GM12878 (cell line): ENCODE results near the gene CALN1. TPM values are rescaled to one million over a fixed set of nuclear protein-coding genes. Genes with fewer than 3 reads are reported as not detected.

Experiments used
- ATAC-seq: fragments of 200-7000 bp; cut with Tn5 transposase; 3 replicates; pipeline ENCODE4 v1.9.1; 2020; ENCODE audit warnings: mild to moderate bottlenecking, moderate library complexity
- BruUV-seq: library from RNA; stranded (reverse); fragments of 400-500 nt; replicated peaks from 2 replicates; lab custom pipeline; 2021; lab: Mats Ljungman, UMichigan
- CTCF ChIA-PET: fragments of 300-600 bp; sonication (Branson Sonifier 250); formaldehyde crosslinking; extraction: SDS; loops from one replicate; lab custom pipeline; 2021; ENCODE audit warnings: inconsistent platforms; lab: Yijun Ruan, JAX
- POLR2A ChIA-PET: fragments of 350-600 bp; formaldehyde crosslinking; extraction: SDS; loops from one replicate; lab custom pipeline; 2021; ENCODE audit warnings: inconsistent platforms; lab: Charles Lee
- RAD21 ChIA-PET: fragments of 300-600 bp; sonication (Branson Sonifier 250); formaldehyde crosslinking; loops from one replicate; lab custom pipeline; 2023; ENCODE audit warnings: antibody characterized with exemption; ENCODE audit not compliant: unreplicated experiment; lab: Charles Lee
- SMC1A ChIA-PET: fragments of 300-600 bp; sonication (Branson Sonifier 250); formaldehyde crosslinking; loops from one replicate; lab custom pipeline; 2023; ENCODE audit not compliant: unreplicated experiment, uncharacterized antibody; lab: Charles Lee
- DNase-seq: peaks from one replicate; pipeline ENCODE4 v3.0.0-alpha.2; 2011; ENCODE audit warnings: low read depth, low spot score
- FAIRE-seq: peaks from 3 replicates; lab custom pipeline; 2011; peaks lifted over from hg19 to GRCh38; lab: Jason Lieb, UNC
- H2AFZ ChIP-seq: 2 replicates; pipeline ENCODE4 v1.6.0; 2011; ENCODE audit warnings: low read depth, low read length, control low read depth; ENCODE audit not compliant: control insufficient read depth
- H3K27ac ChIP-seq: 2 replicates; pipeline ENCODE4 v1.5.1; 2011; ENCODE audit warnings: control low read depth; ENCODE audit not compliant: control insufficient read depth, insufficient read depth
- H3K27me3 ChIP-seq, 2 experiments: replicated peaks in 1 of 2; 2 replicates each; pipeline versions ENCODE4 v1.6.0 to v1.6.1; 2011; ENCODE audit warnings: low read length in 1 of 2; ENCODE audit not compliant: control insufficient read depth in 2 of 2, insufficient read depth in 2 of 2
- H3K36me3 ChIP-seq, 2 experiments: 2 replicates each; pipeline ENCODE4 v1.5.1; 2011; ENCODE audit warnings: low read length in 1 of 2; ENCODE audit not compliant: control insufficient read depth in 2 of 2, insufficient read depth in 2 of 2
- H3K4me1 ChIP-seq: 2 replicates; pipeline ENCODE4 v1.6.1; 2011; ENCODE audit warnings: mild to moderate bottlenecking, low read length, moderate library complexity, mixed read lengths; ENCODE audit not compliant: control insufficient read depth, insufficient read depth
- H3K4me2 ChIP-seq: 2 replicates; pipeline ENCODE4 v1.6.0; 2011; ENCODE audit warnings: control low read depth; ENCODE audit not compliant: control insufficient read depth, insufficient read depth
- H3K4me3 ChIP-seq: fragments of 200-600 bp; sonication (generic); 2 replicates; pipeline ENCODE4 v1.5.1; 2016
- H3K79me2 ChIP-seq: 2 replicates; pipeline ENCODE4 v1.6.0; 2011; ENCODE audit warnings: low read length; ENCODE audit not compliant: control insufficient read depth, insufficient read depth
- H3K9ac ChIP-seq: 2 replicates; pipeline ENCODE4 v1.8.0; 2011; ENCODE audit warnings: low read length, control low read depth, mixed read lengths; ENCODE audit not compliant: control insufficient read depth, insufficient read depth
- H3K9me3 ChIP-seq: replicated peaks from 3 replicates; pipeline ENCODE4 v1.5.1; 2011; ENCODE audit warnings: mild to moderate bottlenecking, low read length; ENCODE audit not compliant: control insufficient read depth, insufficient read depth
- H4K20me1 ChIP-seq: 2 replicates; pipeline ENCODE4 v1.6.0; 2011; ENCODE audit not compliant: control insufficient read depth, insufficient read depth
- BACH1 ChIP-seq: fragments of 450-650 bp; IDR thresholded peaks from 2 replicates; pipeline ENCODE4 v1.6.1; 2017; ENCODE audit warnings: mild to moderate bottlenecking, borderline replicate concordance
- BCL3 ChIP-seq: IDR thresholded peaks from 2 replicates; pipeline ENCODE4 v1.6.1; 2011; ENCODE audit warnings: borderline replicate concordance, low read depth, mild to moderate bottlenecking, moderate library complexity, low read length; ENCODE audit not compliant: insufficient read depth, poor library complexity, severe bottlenecking
- BHLHE40 ChIP-seq, 2 experiments: fragments of 450-650 bp in 1 of 2; IDR thresholded peaks; 2 replicates each; pipeline ENCODE4 v1.6.1; 2011 to 2017; ENCODE audit warnings: low read depth in 2 of 2, borderline replicate concordance in 1 of 2, improper control_type of control experiment in 1 of 2, low read length in 1 of 2, mild to moderate bottlenecking in 1 of 2
- BRCA1 ChIP-seq: IDR thresholded peaks from 2 replicates; pipeline ENCODE4 v1.6.1; 2011; ENCODE audit warnings: low read depth, low read length, improper control_type of control experiment
- CEBPB ChIP-seq, 2 experiments: fragments of 150-350 bp in 1 of 2; IDR thresholded peaks; 2 replicates each; pipeline ENCODE4 v1.6.1; 2012 to 2014; ENCODE audit warnings: low read depth in 2 of 2, low read length in 2 of 2, borderline replicate concordance in 1 of 2, inconsistent platforms in 1 of 2
- CHD1 ChIP-seq: IDR thresholded peaks from 2 replicates; pipeline ENCODE4 v1.6.1; 2012; ENCODE audit warnings: low read depth, low read length, improper control_type of control experiment
- CREB1 ChIP-seq: IDR thresholded peaks from 2 replicates; pipeline ENCODE4 v1.6.1; 2012; ENCODE audit warnings: low read depth, mild to moderate bottlenecking, inconsistent platforms
- ESRRA ChIP-seq: IDR thresholded peaks from 2 replicates; pipeline ENCODE4 v1.6.1; 2012; ENCODE audit warnings: mild to moderate bottlenecking, low read length, improper control_type of control experiment
- FOS ChIP-seq: IDR thresholded peaks from 3 replicates; pipeline ENCODE4 v1.6.1; 2011; ENCODE audit warnings: borderline replicate concordance; ENCODE audit not compliant: insufficient read length; ENCODE audit errors: extremely low read depth
- IRF5 ChIP-seq: fragments of 450-650 bp; IDR thresholded peaks from 2 replicates; pipeline ENCODE4 v1.6.1; 2017; ENCODE audit warnings: borderline replicate concordance
- KDM1A ChIP-seq: fragments of 200-600 bp; sonication (generic); IDR thresholded peaks from 2 replicates; pipeline ENCODE4 v1.6.1; 2016; ENCODE audit warnings: borderline replicate concordance
- NFIC ChIP-seq: IDR thresholded peaks from 2 replicates; pipeline ENCODE4 v1.6.1; 2012; ENCODE audit warnings: low read depth, mild to moderate bottlenecking, inconsistent platforms, low read length, moderate library complexity
- NFYA ChIP-seq: IDR thresholded peaks from 2 replicates; pipeline ENCODE4 v1.6.1; 2011; ENCODE audit warnings: low read depth, mild to moderate bottlenecking, low read length, improper control_type of control experiment, borderline replicate concordance
- NR2C1 ChIP-seq: fragments of 450-650 bp; IDR thresholded peaks from 2 replicates; pipeline ENCODE4 v1.6.1; 2017; ENCODE audit warnings: antibody characterized with exemption, mild to moderate bottlenecking, moderate library complexity
- NR2C2 ChIP-seq: IDR thresholded peaks from 2 replicates; pipeline ENCODE4 v1.6.1; 2011; ENCODE audit warnings: borderline replicate concordance, low read depth; ENCODE audit not compliant: control insufficient read depth, insufficient read length
- RELB ChIP-seq: fragments of 450-650 bp; IDR thresholded peaks from 2 replicates; pipeline ENCODE4 v1.6.1; 2017; ENCODE audit warnings: low read depth, mild to moderate bottlenecking, moderate library complexity
- SMARCA5 ChIP-seq: fragments of 450-650 bp; IDR thresholded peaks from 2 replicates; pipeline ENCODE4 v1.6.1; 2017; ENCODE audit warnings: mild to moderate bottlenecking
- SRF ChIP-seq, 2 experiments: IDR thresholded peaks; 2 replicates each; pipeline ENCODE4 v1.6.1; 2011; ENCODE audit warnings: low read depth in 2 of 2, low read length in 2 of 2, mild to moderate bottlenecking in 1 of 2, moderate library complexity in 1 of 2
- TAF1 ChIP-seq: IDR thresholded peaks from 2 replicates; pipeline ENCODE4 v1.6.1; 2011; ENCODE audit warnings: mild to moderate bottlenecking, low read depth, low read length, borderline replicate concordance
- YY1 ChIP-seq: IDR thresholded peaks from 2 replicates; pipeline ENCODE4 v1.6.1; 2011; ENCODE audit warnings: low read depth, mild to moderate bottlenecking, low read length
- WGBS: methylation state at CpG from one replicate; pipeline ENCODE4 v1.1.6; 2016; ENCODE audit warnings: low lambda C conversion rate; ENCODE audit not compliant: insufficient replicate concordance, insufficient coverage; ENCODE audit errors: missing lambda C conversion rate; 5-methylcytosine and 5-hydroxymethylcytosine counted together
- in situ Hi-C: fragments of 300-500 bp; cut with MboI; formaldehyde crosslinking; loops from 9 replicates; pipeline ENCODE4 v1.14.3; 2018; ENCODE audit warnings: mixed read lengths
- intact Hi-C: fragments of 100-400 bp; cut with micrococcal nuclease; formaldehyde crosslinking; loops from one replicate; pipeline ENCODE4 v1.14.2; 2022; ENCODE audit not compliant: unreplicated experiment
- polyA plus RNA-seq, 11 experiments: library from polyadenylated mRNA; depleted of rRNA in 4 of 11; unstranded in 6 of 11; stranded (reverse) in 5 of 11; fragments of >200 nt; fragmentation: Nextera tagmentation in 4 of 11; fragmentation: Illumina TruSeq in 1 of 11; extraction: Ambion mirVana in 4 of 11; extraction: Trizol in 1 of 11; gene quantifications; 1 replicate in 1 of 11; 2 replicates in 10 of 11; pipeline versions ENCODE4 v1.2.1 to v1.2.3, GENCODE V29; 2011 to 2016; ENCODE audit warnings: inconsistent platforms in 2 of 11, missing spikeins in 2 of 11, low read depth in 1 of 11
- total RNA-seq, 4 experiments: library from RNA; depleted of rRNA in 3 of 4; stranded (reverse); fragments of >200 nt in 3 of 4; fragmentation: Illumina TruSeq in 1 of 4; extraction: Trizol in 1 of 4; gene quantifications; 2 replicates each; pipeline versions ENCODE4 v1.2.1 to v1.2.3, GENCODE V29; 2013 to 2021

The CALN1 gene
- total and polyA plus RNA-seq, 10 of the 15 experiments (the other 5 are each of a cell fraction or from before 2014, with no cell fraction given), result 0.48 to 15.3 (median 1.6) TPM

- Histone ChIP-seq H3K27me3 (no peaks in the 10 kb centered on the region), H4K20me1 (no peaks in the 10 kb centered on the region), H3K9ac (no peak overlapping the region), H3K4me2 (no peak overlapping the region), H3K36me3 (no peaks in the 10 kb centered on the region), H3K9me3 (no peaks in the 10 kb centered on the region; the same call in 2 of the 3 replicates), H3K4me1 (no peaks in the 10 kb centered on the region), H3K27ac (no peak overlapping the region), H3K4me3 (no peak overlapping the region), H3K79me2 (no peaks in the 10 kb centered on the region), H2AFZ (no peak overlapping the region)
- WGBS, result 62% methylated on average over 8 of the region's 8 CpGs
- RAD21 ChIA-PET, result no interaction called here
- FAIRE-seq, result no peak
- CTCF ChIA-PET, result no interaction called here
- in situ Hi-C loops (no loop called here), intact Hi-C loops (no loop called here)
- SMC1A ChIA-PET, result no interaction called here
- no peak for DNase-seq
- TF ChIP-seq NFYA (no peak), IRF5 (no peak), BACH1 (no peak), NR2C2 (no peak), BHLHE40 (IDR thresholded peaks at IDR 0.05; ENCODE audit: borderline replicate concordance in 1 of 2, low read depth in 2 of 2, low read length in 1 of 2) (no peak), CHD1 (no peak), RELB (no peak), CEBPB (IDR thresholded peaks at IDR 0.05; ENCODE audit: borderline replicate concordance in 1 of 2, low read depth in 2 of 2, low read length in 2 of 2) (no peak), CREB1 (no peak), SMARCA5 (no peak), TAF1 (no peak), KDM1A (no peak), SRF (IDR thresholded peaks at IDR 0.05; ENCODE audit: low read depth in 2 of 2, low read length in 2 of 2) (no peak), NFIC (no peak), NR2C1 (no peak), ESRRA (no peak), YY1 (no peak), FOS (no peak), BCL3 (no peak), BRCA1 (no peak)
- no TSS peak for BruUV-seq
- no peak for ATAC-seq
- POLR2A ChIA-PET, result interaction anchor here (0.5 kb wide), 1 partner anchor 42 kb away, joined by 7 read pairs; no protein-coding TSS in a partner anchor
Observed at GRCh38 chr7:72109566-72109965, 302.6 kb downstream of the CALN1 start.
